SW 1271 (cell line): Measurements from ENCODE around the gene CD101.

Experiments used
- DNase-seq, 2 experiments: peaks; one replicate each; lab custom pipeline; 2025; lab: John Stamatoyannopoulos, UW

The CD101 gene

GRCh38 chr1:116986421-116987255 is 14.9 kb upstream of the CD101 start:
- DNase-seq = no peak

DNA sequence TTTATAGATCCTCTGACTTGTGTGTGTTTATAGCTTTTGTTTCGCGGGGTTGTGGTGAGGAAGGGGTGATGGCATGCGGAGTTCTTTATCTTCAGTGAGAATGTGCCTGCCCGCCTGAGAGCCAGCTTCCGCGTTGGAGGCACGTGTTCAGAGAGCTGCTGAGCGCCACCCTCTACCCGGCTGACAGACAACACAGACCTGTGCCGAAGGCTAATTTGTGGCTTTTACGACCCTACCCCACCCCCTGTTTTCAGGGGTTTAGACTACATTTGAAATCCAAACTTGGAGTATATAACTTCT is 14.4 kb upstream of the CD101 start:
- no peak for DNase-seq

DNA sequence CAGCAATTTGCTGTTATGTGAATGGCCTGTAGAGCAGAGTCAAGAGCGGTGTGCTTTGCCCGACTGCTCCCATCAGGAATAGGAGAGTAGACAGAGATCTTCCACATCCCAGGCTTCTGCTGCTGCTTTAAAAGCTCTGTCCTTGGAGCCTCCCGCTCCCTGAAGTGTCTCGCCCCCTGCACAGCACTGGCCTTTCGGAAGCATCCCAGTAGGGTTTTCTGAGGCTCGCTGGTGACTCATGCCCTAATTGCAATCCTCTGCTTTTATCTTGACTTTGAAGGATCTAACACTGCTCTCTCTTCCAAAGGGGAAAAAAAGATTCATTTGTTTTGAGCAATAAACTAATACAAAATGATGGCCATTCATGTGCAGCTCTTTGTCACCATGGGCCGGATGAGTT is 13.3 kb upstream of the CD101 start:
- DNase-seq = no peak

DNA sequence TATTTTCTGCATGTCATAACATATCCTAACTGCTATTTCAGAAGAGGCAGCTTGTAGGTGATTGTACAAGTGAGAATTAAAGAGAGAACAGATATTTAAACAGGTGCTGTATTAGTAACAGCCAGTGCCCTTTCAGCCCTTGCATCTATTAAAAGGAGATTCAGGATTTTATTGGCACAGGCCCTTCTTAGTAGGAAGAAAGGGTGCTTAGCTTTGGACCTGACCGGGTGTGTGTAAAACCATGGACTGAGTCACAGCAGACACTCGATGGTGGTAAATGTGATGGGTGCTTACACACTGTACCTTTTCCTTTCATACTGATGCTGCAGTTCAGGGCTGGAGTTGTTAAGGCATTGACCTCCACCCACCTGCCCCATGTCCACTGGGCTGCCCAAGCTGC is 12.7 kb upstream of the CD101 start:
- DNase-seq = no peak

GRCh38 chr1:116989835-116990234 is 11.7 kb upstream of the CD101 start:
- no peak for DNase-seq

- DNase-seq = no peak
Measured at GRCh38 chr1:116990612-116991151, 10.9 kb upstream of the CD101 start.

- no peak for DNase-seq
Measured at GRCh38 chr1:116991171-116991845, 10.3 kb upstream of the CD101 start.

DNA sequence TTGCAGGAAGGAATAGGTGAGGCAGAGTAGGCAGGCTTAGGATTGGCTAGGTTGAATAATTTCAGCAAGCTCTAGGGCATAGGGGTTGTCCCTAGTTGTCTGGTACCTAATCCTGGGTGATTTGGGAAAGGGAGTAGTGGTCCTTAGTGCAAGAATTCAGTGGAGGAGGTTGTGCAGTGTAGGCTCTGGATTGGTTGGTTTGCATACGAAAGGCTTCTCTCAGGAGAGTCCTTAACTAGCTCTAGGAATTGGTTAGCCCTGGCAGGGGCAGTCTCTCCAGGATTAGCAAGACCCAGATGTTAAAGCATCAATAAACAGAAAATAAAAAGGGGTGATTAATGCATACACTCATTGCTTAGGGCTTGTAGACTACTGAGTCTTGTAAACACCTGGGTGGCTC is 9.6 kb upstream of the CD101 start:
- no peak for DNase-seq

DNA sequence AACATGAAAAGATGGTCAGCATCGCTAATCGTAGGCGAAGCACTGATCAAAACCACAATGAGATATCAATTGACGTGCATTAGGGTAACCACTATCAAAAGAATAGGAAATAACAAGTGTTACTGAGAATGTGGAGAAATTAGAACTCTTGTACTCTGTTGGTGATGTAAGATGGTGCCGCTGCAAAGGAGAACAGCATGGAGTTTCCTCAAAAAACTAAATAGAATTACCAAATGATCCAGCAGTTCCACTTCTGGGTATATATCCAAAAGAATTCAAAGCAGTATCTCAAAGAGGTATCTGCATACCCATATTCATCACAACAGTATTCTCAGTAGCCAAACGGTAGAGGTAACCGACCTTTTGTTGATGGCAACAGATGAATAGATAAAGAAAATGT is 8.3 kb upstream of the CD101 start:
- no peak for DNase-seq

DNA sequence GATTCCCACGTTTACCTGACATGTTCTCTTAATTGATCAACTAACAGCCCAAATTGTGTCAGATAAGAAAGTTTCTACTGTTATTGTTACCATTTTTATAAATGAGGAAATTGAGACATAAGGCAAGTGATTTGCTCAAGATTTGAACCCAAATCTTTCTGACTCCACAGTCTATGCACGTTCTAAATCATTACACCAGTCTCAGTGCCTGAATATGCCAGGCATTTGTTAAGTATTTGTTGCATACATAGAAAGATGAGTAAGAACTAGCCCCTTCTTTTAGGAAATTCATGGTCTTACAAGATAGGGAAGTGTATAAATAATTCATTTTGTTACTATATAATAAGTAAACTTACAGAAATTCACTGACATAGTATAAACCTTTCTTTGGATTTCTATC is 7.1 kb upstream of the CD101 start:
- DNase-seq = no peak

- no peak for DNase-seq
Measured at GRCh38 chr1:116997066-116997465, 4.5 kb upstream of the CD101 start.

- no peak for DNase-seq
Measured at GRCh38 chr1:116997636-116998035, 3.9 kb upstream of the CD101 start.

DNA sequence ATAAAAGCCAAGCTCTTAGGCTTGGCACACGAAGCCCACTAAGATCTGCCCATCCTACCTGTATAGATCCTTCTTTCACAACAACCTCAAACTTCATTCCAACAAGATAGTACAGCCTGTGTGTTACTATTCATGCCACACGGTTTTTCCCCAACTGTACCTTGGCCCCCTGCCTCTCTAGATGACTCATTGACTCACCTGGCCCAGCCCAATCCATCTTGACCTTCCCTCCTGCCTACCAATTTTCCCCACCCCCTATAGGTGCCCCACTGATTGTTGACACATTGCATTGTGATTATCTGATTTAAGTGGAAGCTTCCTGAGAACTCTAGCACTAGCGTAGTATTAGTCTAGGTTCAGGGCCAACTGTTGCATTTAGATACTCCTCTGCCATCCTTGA is 2.0 kb upstream of the CD101 start:
- DNase-seq = no peak

DNA sequence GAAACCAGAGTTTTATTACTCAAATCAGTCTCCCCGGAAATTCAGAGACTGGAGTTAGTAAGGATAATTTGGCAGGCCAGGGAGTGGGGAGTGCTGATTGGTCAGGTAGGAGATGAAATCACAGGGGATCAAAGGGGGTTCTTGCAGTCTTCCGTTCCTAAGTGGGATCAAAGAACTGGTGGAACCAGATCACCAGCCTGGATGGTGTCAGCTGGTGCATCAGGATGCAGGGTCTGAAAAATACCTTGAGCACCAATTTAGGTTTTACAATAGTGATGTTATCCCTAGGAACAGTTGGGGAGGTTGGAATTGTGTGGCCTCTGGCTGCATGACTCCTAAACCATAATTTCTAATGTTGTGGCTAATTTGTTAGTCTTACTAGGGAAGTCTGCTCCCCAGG is 1.4 kb upstream of the CD101 start:
- no peak for DNase-seq

GRCh38 chr1:117003223-117003875 is 1.8 kb downstream of the CD101 start:
- DNase-seq = no peak

GRCh38 chr1:117007719-117008013 is 6.1 kb downstream of the CD101 start:
- no peak for DNase-seq

GRCh38 chr1:117008656-117009055 is 7.1 kb downstream of the CD101 start:
- no peak for DNase-seq

GRCh38 chr1:117009132-117009531 is 7.6 kb downstream of the CD101 start:
- no peak for DNase-seq

DNA sequence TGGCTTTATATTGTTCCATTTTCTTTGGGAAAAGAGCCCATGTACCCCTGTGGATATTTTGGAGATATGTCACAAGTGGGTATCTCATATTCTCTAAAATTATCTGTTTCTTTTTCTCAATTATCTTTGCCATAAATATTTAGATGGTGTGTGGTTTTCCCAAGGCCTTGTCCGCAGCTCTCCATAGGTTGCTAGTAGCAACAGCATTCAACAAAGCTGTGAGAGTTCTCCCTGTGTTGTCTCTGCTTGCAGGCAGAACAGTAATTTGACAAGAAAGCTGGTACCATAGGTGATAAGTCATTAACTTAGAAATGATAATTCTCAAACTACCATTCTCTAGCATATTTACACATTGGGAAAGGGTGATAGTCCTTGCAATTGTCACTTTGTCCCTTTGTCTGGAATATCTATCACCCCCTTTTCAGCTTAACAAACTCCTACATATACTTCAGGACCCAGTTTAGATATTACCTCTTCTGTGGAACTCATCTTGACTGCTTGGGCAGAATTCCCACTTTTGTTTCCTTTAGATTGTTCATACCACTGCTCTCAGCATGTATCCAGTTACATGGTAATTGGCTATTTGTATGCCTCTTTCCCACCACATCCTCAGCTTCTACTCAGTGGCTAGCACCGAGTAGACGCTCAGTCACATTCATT is 8.9 kb downstream of the CD101 start:
- no peak for DNase-seq

GRCh38 chr1:117011334-117011733 is 9.8 kb downstream of the CD101 start:
- DNase-seq = no peak

DNA sequence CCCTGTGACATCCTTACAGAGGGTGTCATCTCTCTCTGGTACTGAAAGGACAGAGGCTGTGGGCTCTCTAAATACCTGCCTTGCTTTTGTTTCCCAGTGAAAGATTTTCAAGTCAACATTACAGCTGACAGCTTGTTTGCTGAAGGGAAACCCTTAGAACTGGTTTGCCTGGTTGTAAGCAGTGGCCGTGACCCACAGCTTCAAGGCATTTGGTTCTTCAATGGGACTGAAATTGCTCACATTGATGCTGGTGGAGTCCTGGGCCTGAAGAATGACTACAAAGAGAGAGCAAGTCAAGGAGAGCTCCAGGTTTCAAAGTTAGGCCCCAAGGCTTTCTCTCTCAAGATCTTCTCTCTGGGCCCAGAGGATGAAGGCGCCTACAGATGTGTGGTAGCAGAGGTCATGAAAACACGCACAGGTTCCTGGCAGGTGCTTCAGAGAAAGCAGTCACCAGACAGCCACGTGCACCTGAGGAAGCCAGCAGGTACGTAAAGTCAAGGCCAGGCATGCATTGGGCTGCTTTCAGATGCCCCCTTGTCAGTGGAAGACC is 11.8 kb downstream of the CD101 start:
- DNase-seq = no peak

DNA sequence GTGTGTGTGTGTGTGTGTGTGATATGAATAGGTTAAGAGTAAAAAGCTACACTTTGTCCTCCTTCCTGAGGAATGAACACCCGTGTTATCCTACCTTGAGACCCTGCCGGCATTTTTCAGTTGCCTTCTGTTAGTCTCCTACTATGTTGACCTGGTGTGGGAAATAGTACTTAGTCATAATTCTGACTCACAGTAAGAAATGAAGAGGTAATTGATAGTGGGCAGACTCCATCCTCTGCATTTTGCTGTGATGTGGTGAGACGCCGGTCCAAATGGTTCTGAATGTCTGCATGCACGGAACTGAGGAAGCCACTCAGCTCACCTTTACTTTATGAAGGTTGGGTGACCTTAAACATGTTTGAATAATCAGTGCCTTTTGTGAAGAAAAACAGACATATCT is 12.6 kb downstream of the CD101 start:
- no peak for DNase-seq

- no peak for DNase-seq
Measured at GRCh38 chr1:117015724-117016123, 14.2 kb downstream of the CD101 start.
